Measurements from ENCODE around the gene TRRAP.

Gene TRRAP

GRCh38 chr7:99010281-99010680 lies 131.9 kb downstream of the TRRAP start:
- DNase-seq = no peak
- Mint-ChIP-seq H3K4me3 (no peak overlapping the region), H3K36me3 (ENCODE audit: low read depth) (peaks cover 74% of the 10 kb centered on the region), H3K9me3 (no peaks in the 10 kb centered on the region), H3K27me3 (ENCODE audit: low read depth, poor library complexity) (peaks cover 2% of the 10 kb centered on the region), H3K4me1 (no peaks in the 10 kb centered on the region), H3K27ac (peak overlapping the region; percentile 89)
- TF ChIP-seq CTCF (IDR thresholded peaks at IDR 0.05) = no peak

GRCh38 chr7:99011341-99011705 lies 133.0 kb downstream of the TRRAP start:
- Mint-ChIP-seq H3K9me3 (peaks cover 6% of the 10 kb centered on the region), H3K4me1 (no peaks in the 10 kb centered on the region), H3K27ac (peak overlapping the region; percentile 42), H3K4me3 (no peak overlapping the region), H3K36me3 (ENCODE audit: low read depth) (peaks cover 75% of the 10 kb centered on the region), H3K27me3 (ENCODE audit: low read depth, poor library complexity) (peaks cover 2% of the 10 kb centered on the region)
- TF ChIP-seq CTCF (IDR thresholded peaks at IDR 0.05) = no peak
- no peak for DNase-seq

GRCh38 chr7:99011706-99012404 lies 133.5 kb downstream of the TRRAP start:
- no peaks in the 10 kb centered on the region for H3K4me1 Mint-ChIP-seq
- H3K36me3 Mint-ChIP-seq (ENCODE audit: low read depth) = peaks cover 75% of the 10 kb centered on the region

GRCh38 chr7:99012722-99013121 lies 134.4 kb downstream of the TRRAP start:
- Mint-ChIP-seq H3K9me3 (peaks cover 11% of the 10 kb centered on the region), H3K4me3 (no peak overlapping the region), H3K36me3 (ENCODE audit: low read depth) (peaks cover 80% of the 10 kb centered on the region), H3K27me3 (ENCODE audit: low read depth, poor library complexity) (peaks cover 2% of the 10 kb centered on the region), H3K4me1 (no peaks in the 10 kb centered on the region), H3K27ac (no peak overlapping the region)
- TF ChIP-seq CTCF (IDR thresholded peaks at IDR 0.05) = no peak
- DNase-seq = no peak

More at GRCh38 chr7:99011706-99012404, 133.5 kb downstream of the TRRAP start:
- Mint-ChIP-seq H3K27me3 (ENCODE audit: low read depth, poor library complexity) (peaks cover 2% of the 10 kb centered on the region), H3K27ac (peak overlapping the region; percentile 42), H3K9me3 (peaks cover 11% of the 10 kb centered on the region), H3K4me3 (no peak overlapping the region)
- no peak for DNase-seq
- no peak for TF ChIP-seq CTCF (IDR thresholded peaks at IDR 0.05)

GRCh38 chr7:99013266-99014112 lies 135.2 kb downstream of the TRRAP start:
- peaks cover 82% of the 10 kb centered on the region for H3K36me3 Mint-ChIP-seq (ENCODE audit: low read depth)
- no peak for TF ChIP-seq CTCF (IDR thresholded peaks at IDR 0.05)
- no peak overlapping the region for H3K4me3 Mint-ChIP-seq
- peaks cover 11% of the 10 kb centered on the region for H3K9me3 Mint-ChIP-seq
- no peak overlapping the region for H3K27ac Mint-ChIP-seq
- DNase-seq = no peak
- H3K27me3 Mint-ChIP-seq (ENCODE audit: low read depth, poor library complexity) = peaks cover 3% of the 10 kb centered on the region
- H3K4me1 Mint-ChIP-seq = no peaks in the 10 kb centered on the region
